Large intestine (tissue), 3 donors: ENCODE results near the gene CACNA1C. TPM values are rescaled to one million over a fixed set of nuclear protein-coding genes. Genes with fewer than 3 reads are reported as not detected.

Experiments used
- DNase-seq, 2 donors: peaks; one replicate each; pipeline versions ENCODE4 v3.0.0 to v3.0.0-alpha.2; 2013
- H3K27ac ChIP-seq: one replicate; pipeline ENCODE4 v1.5.1; 2013; ENCODE audit warnings: low read length
- H3K27me3 ChIP-seq: 2 replicates; pipeline ENCODE4 v1.6.1; 2013; ENCODE audit warnings: low read length; ENCODE audit not compliant: control insufficient read depth, insufficient read depth
- H3K36me3 ChIP-seq: 2 replicates; pipeline ENCODE4 v1.6.1; 2013; ENCODE audit warnings: low read length; ENCODE audit not compliant: control insufficient read depth, insufficient read depth
- H3K4me1 ChIP-seq: one replicate; pipeline ENCODE4 v1.6.1; 2013; ENCODE audit warnings: low read length; ENCODE audit not compliant: control insufficient read depth, insufficient read depth
- H3K4me3 ChIP-seq: one replicate; pipeline ENCODE4 v1.5.1; 2013; ENCODE audit warnings: low read length
- H3K9me3 ChIP-seq: one replicate; pipeline ENCODE4 v1.6.1; 2013; ENCODE audit warnings: mild to moderate bottlenecking, low read depth, low read length, moderate library complexity; ENCODE audit not compliant: control insufficient read depth
- whole genome bisulfite sequencing: methylation state at CpG from one replicate; pipeline ENCODE4 v1.1.5; 2013; ENCODE audit warnings: low lambda C conversion rate; ENCODE audit not compliant: insufficient coverage; 5-methylcytosine and 5-hydroxymethylcytosine counted together
- polyA plus RNA-seq: library from polyadenylated mRNA; unstranded; fragments of 120-200 nt; gene quantifications from one replicate; pipeline ENCODE4 v1.2.1, GENCODE V29; 2013

Gene CACNA1C
- polyA plus RNA-seq, 1 donor, result 5.9 TPM

- WGBS, result 100% methylated on average over 1 of the region's 14 CpGs
- Histone ChIP-seq H3K27me3 (no peaks in the 10 kb centered on the region), H3K36me3 (no peaks in the 10 kb centered on the region), H3K27ac (no peak overlapping the region), H3K9me3 (no peaks in the 10 kb centered on the region), H3K4me3 (no peak overlapping the region), H3K4me1 (no peaks in the 10 kb centered on the region)
- DNase-seq, result no peak
Measured at GRCh38 chr12:2501464-2502191, 448.8 kb downstream of the CACNA1C start.

GRCh38 chr12:2503036-2503435 is 450.2 kb downstream of the CACNA1C start:
- H3K36me3 ChIP-seq, result no peaks in the 10 kb centered on the region
- H3K4me3 ChIP-seq, result no peak overlapping the region
- no peak for DNase-seq
- WGBS, result no CpG with 5 or more reads among the region's 5 CpGs
- H3K4me1 ChIP-seq, result no peaks in the 10 kb centered on the region
- no peaks in the 10 kb centered on the region for H3K9me3 ChIP-seq
- H3K27me3 ChIP-seq, result no peaks in the 10 kb centered on the region
- H3K27ac ChIP-seq, result no peak overlapping the region

- Histone ChIP-seq H3K4me3 (no peak overlapping the region), H3K36me3 (no peaks in the 10 kb centered on the region), H3K9me3 (no peaks in the 10 kb centered on the region), H3K4me1 (no peaks in the 10 kb centered on the region), H3K27ac (no peak overlapping the region), H3K27me3 (no peaks in the 10 kb centered on the region)
- 80% methylated on average over 1 of the region's 7 CpGs for whole genome bisulfite sequencing
- DNase-seq, result no peak
Measured at GRCh38 chr12:2503762-2504161, 451.0 kb downstream of the CACNA1C start.

- no peaks in the 10 kb centered on the region for H3K9me3 ChIP-seq
- no peak overlapping the region for H3K4me3 ChIP-seq
- WGBS, result no CpG with 5 or more reads among the region's 15 CpGs
- H3K4me1 ChIP-seq, result no peaks in the 10 kb centered on the region
- no peaks in the 10 kb centered on the region for H3K36me3 ChIP-seq
- H3K27ac ChIP-seq, result no peak overlapping the region
- H3K27me3 ChIP-seq, result no peaks in the 10 kb centered on the region
- DNase-seq, result no peak
Measured at GRCh38 chr12:2504577-2504976, 451.8 kb downstream of the CACNA1C start.

GRCh38 chr12:2507814-2508213 is 455.0 kb downstream of the CACNA1C start:
- Histone ChIP-seq H3K9me3 (no peaks in the 10 kb centered on the region), H3K27me3 (no peaks in the 10 kb centered on the region), H3K27ac (no peak overlapping the region), H3K4me1 (no peaks in the 10 kb centered on the region), H3K36me3 (no peaks in the 10 kb centered on the region), H3K4me3 (no peak overlapping the region)
- no peak for DNase-seq
- no CpG with 5 or more reads among the region's 7 CpGs for WGBS

- no peaks in the 10 kb centered on the region for H3K9me3 ChIP-seq
Measured at GRCh38 chr12:2509137-2509536, 456.4 kb downstream of the CACNA1C start.

GRCh38 chr12:2510045-2510444 is 457.3 kb downstream of the CACNA1C start:
- H3K27me3 ChIP-seq, result no peaks in the 10 kb centered on the region
- no CpG with 5 or more reads among the region's 5 CpGs for WGBS
- H3K27ac ChIP-seq, result no peak overlapping the region
- DNase-seq, result no peak
- H3K36me3 ChIP-seq, result no peaks in the 10 kb centered on the region
- H3K4me1 ChIP-seq, result no peaks in the 10 kb centered on the region
- H3K4me3 ChIP-seq, result no peak overlapping the region
- H3K9me3 ChIP-seq, result no peaks in the 10 kb centered on the region

More at GRCh38 chr12:2509137-2509536, 456.4 kb downstream of the CACNA1C start:
- Histone ChIP-seq H3K36me3 (no peaks in the 10 kb centered on the region), H3K27ac (no peak overlapping the region), H3K27me3 (no peaks in the 10 kb centered on the region), H3K4me3 (no peak overlapping the region), H3K4me1 (no peaks in the 10 kb centered on the region)
- DNase-seq, result no peak
- no CpG with 5 or more reads among the region's 5 CpGs for WGBS

- no peaks in the 10 kb centered on the region for H3K27me3 ChIP-seq
- no peak overlapping the region for H3K27ac ChIP-seq
- WGBS, result 46% methylated on average over 3 of the region's 11 CpGs
- H3K9me3 ChIP-seq, result no peaks in the 10 kb centered on the region
- no peak for DNase-seq
- H3K36me3 ChIP-seq, result no peaks in the 10 kb centered on the region
- no peaks in the 10 kb centered on the region for H3K4me1 ChIP-seq
- H3K4me3 ChIP-seq, result no peak overlapping the region
Measured at GRCh38 chr12:2513141-2514037, 460.6 kb downstream of the CACNA1C start.

- Histone ChIP-seq H3K27ac (no peak overlapping the region), H3K27me3 (no peaks in the 10 kb centered on the region), H3K4me3 (no peak overlapping the region), H3K9me3 (no peaks in the 10 kb centered on the region), H3K4me1 (no peaks in the 10 kb centered on the region), H3K36me3 (no peaks in the 10 kb centered on the region)
- 100% methylated on average over 1 of the region's 5 CpGs for WGBS
- no peak for DNase-seq
Measured at GRCh38 chr12:2514038-2514340, 461.2 kb downstream of the CACNA1C start.

GRCh38 chr12:2520722-2521246 is 468.0 kb downstream of the CACNA1C start:
- no peaks in the 10 kb centered on the region for H3K36me3 ChIP-seq
- H3K9me3 ChIP-seq, result no peaks in the 10 kb centered on the region
- no CpG with 5 or more reads among the region's 5 CpGs for WGBS
- no peak for DNase-seq
- H3K27ac ChIP-seq, result no peak overlapping the region
- H3K27me3 ChIP-seq, result no peaks in the 10 kb centered on the region
- H3K4me3 ChIP-seq, result no peak overlapping the region
- no peaks in the 10 kb centered on the region for H3K4me1 ChIP-seq
